HG03280 (cell line): ENCODE data around the gene SUPT6H.
"Not testable (repeated sequence)": the region's sequence is repeated elsewhere in the genome, so short reads cannot be mapped to it uniquely, and the experiment has no call there.

ENCODE experiments used
- ATAC-seq: cut with Tn5 transposase; IDR thresholded peaks from one replicate; pipeline ENCODE4 v1.9.1; 2021; ENCODE audit warnings: mild to moderate bottlenecking, moderate library complexity; ENCODE audit not compliant: unreplicated experiment

The SUPT6H gene

DNA sequence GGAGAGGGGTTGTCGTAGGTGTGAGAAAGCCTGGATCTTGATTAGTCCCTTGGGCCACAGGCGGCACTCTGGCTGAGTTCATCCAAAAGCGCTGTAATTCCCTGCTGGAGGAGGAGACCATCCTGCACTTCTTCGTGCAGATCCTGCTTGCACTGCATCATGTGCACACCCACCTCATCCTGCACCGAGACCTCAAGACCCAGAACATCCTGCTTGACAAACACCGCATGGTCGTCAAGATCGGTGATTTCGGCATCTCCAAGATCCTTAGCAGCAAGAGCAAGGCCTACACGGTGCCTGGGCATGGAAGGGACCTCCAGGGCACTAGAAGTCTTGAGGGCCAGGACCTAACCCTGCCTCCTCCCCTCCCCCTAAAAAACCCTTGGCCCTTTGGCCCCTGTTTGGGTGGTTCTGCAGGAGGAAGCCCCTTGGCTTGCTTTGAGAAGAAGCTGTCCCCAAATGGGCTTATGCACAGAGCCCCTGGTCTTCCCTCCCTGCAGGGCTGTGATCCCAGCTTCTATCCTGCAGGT, 72.8 kb downstream of the SUPT6H start:
- ATAC-seq = no peak

GRCh38 chr17:28735242-28735722, 73.3 kb downstream of the SUPT6H start:
- no peak for ATAC-seq

GRCh38 chr17:28735913-28736769, 74.1 kb downstream of the SUPT6H start:
- ATAC-seq = not testable (repeated sequence)

DNA sequence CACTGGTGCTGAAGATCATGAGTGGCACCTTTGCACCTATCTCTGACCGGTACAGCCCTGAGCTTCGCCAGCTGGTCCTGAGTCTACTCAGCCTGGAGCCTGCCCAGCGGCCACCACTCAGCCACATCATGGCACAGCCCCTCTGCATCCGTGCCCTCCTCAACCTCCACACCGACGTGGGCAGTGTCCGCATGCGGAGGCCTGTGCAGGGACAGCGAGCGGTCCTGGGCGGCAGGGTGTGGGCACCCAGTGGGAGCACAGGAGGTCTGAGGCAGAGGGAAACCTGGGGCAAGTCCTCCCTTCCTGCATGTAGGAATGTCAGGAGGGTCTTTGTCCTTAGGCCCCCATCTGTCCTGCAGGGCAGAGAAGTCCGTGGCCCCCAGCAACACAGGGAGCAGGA, 75.3 kb downstream of the SUPT6H start:
- ATAC-seq = no peak

GRCh38 chr17:28737770-28738679, 76.0 kb downstream of the SUPT6H start:
- peak; percentile 62 for ATAC-seq

DNA sequence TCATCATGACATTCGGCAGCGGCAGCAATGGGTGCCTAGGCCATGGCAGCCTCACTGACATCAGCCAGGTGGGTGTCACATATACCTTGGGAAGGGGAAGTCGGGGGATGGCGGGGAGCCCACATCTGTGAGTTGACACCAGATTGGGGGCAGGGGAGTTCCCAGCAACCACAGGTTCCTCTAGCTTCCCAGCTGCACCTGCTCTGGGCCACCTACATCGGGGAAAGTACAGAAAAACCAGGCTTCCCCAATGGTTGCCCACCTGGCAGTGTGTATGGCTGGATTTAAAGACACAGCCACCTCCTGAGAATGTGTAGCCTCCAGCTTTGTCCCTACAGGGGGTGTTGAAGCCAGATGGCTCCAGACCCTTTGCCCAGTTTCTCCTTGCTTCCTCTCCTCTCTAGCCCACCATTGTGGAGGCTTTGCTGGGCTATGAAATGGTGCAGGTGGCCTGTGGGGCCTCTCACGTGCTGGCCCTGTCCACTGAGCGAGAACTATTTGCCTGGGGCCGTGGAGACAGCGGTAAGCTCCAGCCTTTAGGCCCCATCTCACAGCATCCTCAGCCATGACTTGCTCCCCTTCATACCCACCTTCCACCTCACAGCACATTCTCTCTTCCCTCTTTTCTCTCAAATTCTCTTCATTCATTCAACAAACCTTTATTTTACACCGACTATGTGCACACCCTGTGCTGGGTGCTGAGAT, 76.8 kb downstream of the SUPT6H start:
- ATAC-seq = peak; percentile 32

GRCh38 chr17:28740406-28741357, 78.7 kb downstream of the SUPT6H start:
- no peak for ATAC-seq

DNA sequence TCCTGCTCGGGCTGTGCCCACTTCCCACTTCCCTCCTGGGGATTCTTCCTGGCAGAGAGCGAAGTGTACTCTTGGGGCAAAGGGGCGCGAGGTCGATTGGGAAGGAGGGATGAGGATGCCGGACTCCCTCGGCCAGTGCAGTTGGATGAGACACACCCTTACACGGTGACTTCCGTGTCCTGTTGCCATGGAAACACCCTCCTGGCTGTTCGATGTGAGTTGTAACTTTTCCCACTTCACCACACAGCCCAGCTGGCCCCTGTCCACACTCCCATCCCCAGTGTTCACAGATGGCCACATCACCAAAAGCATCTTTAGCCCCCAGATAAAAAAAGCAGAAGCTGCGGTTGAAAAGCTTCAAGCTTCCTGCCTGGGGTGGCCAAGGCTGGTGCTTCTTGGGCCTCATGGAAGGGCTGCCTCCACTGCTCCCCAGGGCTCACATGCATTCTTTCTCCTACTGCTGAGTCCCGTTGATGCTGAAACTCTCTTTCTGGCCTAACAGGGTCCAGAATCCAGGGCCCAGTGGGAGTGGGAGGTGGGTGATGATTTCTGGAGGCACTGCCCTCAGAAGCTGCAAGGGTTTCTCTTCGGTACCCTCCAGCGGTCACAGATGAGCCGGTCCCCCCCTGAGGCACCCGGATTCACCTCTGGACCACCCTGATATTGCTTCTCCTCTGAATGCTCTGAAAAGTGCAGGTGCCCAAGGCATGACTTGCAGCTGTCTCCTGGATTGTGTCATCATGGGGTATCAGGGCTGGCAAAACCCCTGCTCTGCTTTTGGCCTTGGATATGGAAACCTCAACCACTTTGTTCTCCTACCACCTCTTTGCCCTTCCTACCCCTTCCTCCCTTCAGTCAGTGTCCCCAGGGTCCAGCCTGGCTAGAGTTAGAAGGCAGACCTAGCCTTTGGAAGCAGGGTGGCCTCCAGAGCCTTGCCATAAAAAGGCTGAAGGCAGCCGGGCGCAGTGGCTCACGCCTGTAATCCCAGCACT, 79.6 kb downstream of the SUPT6H start:
- no peak for ATAC-seq

DNA sequence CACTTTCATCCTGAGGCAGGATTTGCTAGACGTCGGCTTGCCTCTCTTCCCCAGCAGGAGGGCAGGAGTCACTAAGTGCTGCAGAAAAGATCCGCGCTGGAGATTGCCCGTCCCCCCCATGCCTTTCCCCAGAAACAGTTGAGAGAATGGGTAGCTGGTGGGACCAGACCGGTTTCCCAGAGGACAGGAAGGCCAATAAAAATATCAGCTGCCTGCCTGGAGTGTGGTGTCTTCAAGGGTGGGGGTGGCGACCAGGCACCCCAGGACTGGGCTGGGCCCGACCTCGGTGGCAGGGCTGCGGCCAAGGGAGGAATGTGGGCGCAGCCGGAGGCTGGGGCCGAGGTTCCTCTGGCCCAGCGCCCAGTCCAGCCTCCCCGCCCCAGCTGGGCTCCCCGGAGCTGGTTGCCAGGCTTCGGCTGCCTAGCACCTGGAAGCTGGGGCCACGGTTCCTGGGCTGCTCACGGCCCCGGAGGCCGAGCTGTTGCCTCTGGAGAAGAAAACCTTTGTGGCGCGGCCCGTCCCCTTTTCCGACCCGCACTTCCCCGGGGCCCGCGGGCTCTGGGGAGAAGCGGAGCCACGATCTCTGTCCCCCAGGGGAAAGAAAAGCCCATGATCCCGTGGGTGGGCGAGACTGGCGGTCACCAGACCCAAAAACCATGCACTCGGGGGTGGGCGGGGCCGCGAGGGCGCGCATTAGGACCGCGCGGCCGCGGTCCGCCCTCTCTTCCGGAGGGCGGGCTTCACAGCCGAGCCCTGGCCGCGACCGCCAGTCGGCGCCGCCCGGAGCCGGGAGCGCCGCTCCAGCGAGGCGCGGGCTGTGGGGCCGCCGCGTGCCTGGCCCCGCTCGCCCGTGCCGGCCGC, 81.5 kb downstream of the SUPT6H start, which contains the start of gene TRAF4:
TSS of gene TRAF4 (plus strand) at position 769 of the 861 bp plus-strand sequence. CDS start 102 bp downstream, outside the sequence.
- ATAC-seq = peak; percentile 75

GRCh38 chr17:28744104-28744971, 82.3 kb downstream of the SUPT6H start:
- ATAC-seq = peak; percentile 26

- no peak for ATAC-seq
Observed at GRCh38 chr17:28744972-28745785, 83.2 kb downstream of the SUPT6H start.

DNA sequence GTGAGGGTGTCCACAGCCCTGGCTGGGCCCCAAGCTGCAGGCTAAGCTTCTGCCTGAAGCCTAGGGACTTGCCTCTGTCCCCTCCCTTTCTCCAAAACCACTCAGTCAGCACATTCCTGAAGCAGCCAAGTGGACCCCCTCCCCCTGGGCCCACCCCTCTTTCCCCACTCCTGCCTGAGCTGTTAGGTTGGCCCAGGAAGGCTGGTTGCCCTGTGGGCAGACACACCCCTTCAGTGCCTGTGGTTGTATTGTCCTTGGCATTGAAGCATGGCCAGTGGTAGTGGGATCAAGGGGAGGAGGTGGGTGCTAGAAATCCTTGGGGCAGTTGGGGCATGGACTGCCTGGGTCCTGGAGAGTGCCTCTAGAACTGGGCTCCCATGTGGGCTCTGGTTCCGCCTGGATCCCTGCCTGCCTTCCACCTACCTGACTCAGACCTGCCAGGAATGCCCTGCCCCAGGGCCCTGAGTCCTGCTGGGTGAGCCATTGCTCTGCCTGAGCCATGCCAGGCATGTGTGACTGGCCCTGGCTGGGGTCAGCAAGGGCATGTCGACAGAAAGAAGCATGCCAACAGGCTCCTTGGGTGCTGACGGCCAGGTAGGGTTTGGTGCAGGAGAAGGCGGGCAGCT, 83.9 kb downstream of the SUPT6H start:
- ATAC-seq = no peak

GRCh38 chr17:28746611-28747050, 84.6 kb downstream of the SUPT6H start:
- no peak for ATAC-seq

DNA sequence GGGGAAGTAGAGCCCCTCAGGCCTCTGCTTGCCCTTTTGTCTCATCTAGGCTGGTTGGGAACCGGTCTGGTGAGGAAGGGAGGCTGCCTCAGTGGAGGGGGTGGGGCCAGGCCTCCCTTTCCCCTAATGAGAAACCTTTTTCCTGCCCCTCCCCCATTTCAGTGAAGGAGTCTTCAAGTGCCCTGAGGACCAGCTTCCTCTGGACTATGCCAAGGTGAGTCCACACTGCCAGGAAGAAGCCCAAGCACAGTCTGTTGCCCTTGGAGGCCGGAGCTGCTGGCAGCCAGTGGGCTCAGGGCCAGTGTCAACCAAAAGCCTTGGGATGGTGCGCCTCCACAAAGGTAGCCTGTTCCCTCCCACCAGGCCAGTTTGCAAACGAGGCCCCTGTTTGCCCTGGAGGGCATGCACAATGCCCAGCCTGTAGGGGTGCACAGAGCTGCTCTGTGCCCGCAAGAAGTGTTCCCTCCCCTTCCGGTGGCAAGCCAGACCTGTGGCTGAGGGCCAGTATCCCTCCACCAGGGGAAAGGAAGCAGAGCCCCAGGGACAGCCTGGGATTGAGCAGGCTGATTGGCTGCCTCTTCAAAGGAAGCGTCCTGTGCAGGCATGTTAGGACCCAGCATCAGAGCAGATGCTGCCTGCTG, 85.2 kb downstream of the SUPT6H start:
- ATAC-seq = no peak
